ENCODE results near the gene YIPF7.

DNA sequence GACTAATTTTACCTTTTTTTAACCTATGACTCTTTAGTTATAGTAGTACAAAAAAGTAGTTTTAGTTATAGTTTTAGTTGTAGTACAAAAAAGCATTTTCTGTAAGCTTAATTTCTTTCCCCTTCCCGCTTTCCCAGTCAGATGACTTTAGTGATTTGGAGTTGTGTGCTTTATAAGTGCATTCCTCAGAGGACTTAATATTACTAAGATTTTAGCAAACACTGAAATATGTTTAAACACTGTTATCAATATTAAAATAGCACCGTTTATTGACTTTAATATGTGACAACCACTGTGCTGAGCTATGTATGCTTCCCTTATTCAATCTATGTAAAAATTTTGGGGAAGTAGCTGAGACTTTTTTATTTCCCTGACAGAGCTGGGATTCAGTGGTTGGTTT is 49.6 kb upstream of the YIPF7 start:
- no peak for TF ChIP-seq CTCF (IDR thresholded peaks at IDR 0.05)
- no peak for TF ChIP-seq POLR2AphosphoS5 (IDR thresholded peaks at IDR 0.05)
